Keratinocyte (primary cell): ENCODE results near the gene CYP4F3.

ENCODE experiments used
- EZH2 ChIP-seq: IDR thresholded peaks from one replicate; pipeline ENCODE4 v1.6.1; 2012; ENCODE audit warnings: inconsistent platforms, mild to moderate bottlenecking, low read length, moderate library complexity
- TF ChIP-seq, protein P1 (sequence below), 3 experiments: IDR thresholded peaks in 1 of 3; conservative IDR thresholded peaks in 1 of 3; optimal IDR thresholded peaks in 1 of 3; 2 replicates in 2 of 3; 3 replicates in 1 of 3; pipeline versions ENCODE3 to v1.5.1; 2011; ENCODE audit warnings: low read length in 3 of 3, mild to moderate bottlenecking in 3 of 3, moderate library complexity in 2 of 3, control low read depth in 1 of 3, inconsistent platforms in 1 of 3; ENCODE audit not compliant: insufficient read depth in 2 of 3; ENCODE audit errors: extremely low read depth in 1 of 3

DNA sequence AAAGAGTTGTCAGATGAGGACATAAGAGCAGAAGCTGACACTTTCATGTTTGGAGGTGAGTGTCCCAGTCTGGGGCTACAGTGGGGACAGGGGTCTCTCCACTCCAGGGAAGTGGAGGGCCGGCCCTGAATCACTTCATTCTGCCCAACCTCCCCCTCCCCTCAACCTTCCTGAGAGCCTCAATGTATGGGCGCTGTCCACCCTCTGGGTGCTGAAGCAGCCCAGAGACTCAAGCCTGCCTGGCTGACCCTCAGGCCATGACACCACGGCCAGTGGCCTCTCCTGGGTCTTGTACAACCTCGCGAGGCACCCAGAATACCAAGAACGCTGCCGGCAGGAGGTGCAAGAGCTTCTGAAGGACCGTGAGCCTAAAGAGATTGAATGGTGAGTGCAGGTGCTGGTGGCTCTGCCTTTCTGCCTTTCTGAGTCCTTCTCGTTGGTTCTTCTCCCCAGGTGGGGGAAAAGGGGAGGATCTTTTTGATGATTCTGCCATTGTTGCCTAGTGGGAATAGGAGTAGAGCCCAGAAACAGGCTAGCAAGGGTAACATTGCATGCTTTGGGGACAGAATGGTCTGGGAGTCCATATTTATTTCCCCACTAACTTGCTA lies 16.9 kb upstream of the CYP4F3 start:
- TF ChIP-seq, protein P1, sequence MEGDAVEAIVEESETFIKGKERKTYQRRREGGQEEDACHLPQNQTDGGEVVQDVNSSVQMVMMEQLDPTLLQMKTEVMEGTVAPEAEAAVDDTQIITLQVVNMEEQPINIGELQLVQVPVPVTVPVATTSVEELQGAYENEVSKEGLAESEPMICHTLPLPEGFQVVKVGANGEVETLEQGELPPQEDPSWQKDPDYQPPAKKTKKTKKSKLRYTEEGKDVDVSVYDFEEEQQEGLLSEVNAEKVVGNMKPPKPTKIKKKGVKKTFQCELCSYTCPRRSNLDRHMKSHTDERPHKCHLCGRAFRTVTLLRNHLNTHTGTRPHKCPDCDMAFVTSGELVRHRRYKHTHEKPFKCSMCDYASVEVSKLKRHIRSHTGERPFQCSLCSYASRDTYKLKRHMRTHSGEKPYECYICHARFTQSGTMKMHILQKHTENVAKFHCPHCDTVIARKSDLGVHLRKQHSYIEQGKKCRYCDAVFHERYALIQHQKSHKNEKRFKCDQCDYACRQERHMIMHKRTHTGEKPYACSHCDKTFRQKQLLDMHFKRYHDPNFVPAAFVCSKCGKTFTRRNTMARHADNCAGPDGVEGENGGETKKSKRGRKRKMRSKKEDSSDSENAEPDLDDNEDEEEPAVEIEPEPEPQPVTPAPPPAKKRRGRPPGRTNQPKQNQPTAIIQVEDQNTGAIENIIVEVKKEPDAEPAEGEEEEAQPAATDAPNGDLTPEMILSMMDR (optimal IDR thresholded peaks at IDR 0.05 in 1 of 3, IDR thresholded peaks at IDR 0.05 in 1 of 3, conservative IDR thresholded peaks at IDR 0.05 in 1 of 3; ENCODE audit: extremely low read depth in 1 of 3, insufficient read depth in 2 of 3, low read length in 3 of 3), result no peak
- no peak for TF ChIP-seq EZH2
